Liver (tissue), 9 donors: ENCODE results near the gene SHTN1. TPM values are rescaled to one million over a fixed set of nuclear protein-coding genes. Genes with fewer than 3 reads are reported as not detected.

Source experiments
- DNase-seq: peaks from one replicate; pipeline ENCODE4 v3.0.0-alpha.2; 2017; ENCODE audit warnings: low spot score
- H3K27ac ChIP-seq, 2 donors: one replicate each; pipeline ENCODE4 v1.7.0; 2013; ENCODE audit warnings: inconsistent platforms in 2 of 2, low read length in 2 of 2, control low read depth in 1 of 2, low read depth in 1 of 2, mild to moderate bottlenecking in 1 of 2
- H3K27me3 ChIP-seq, 4 donors: one replicate each; pipeline versions ENCODE4 v1.6.1 to v1.7.0; 2013; ENCODE audit warnings: low read length in 3 of 4, inconsistent platforms in 1 of 4, mild to moderate bottlenecking in 1 of 4, moderate library complexity in 1 of 4; ENCODE audit not compliant: control insufficient read depth in 4 of 4, insufficient read depth in 4 of 4
- H3K36me3 ChIP-seq, 4 donors: one replicate each; pipeline versions ENCODE4 v1.6.1 to v1.7.0; 2013; ENCODE audit warnings: low read length in 3 of 4, mild to moderate bottlenecking in 3 of 4, low read depth in 1 of 4, moderate library complexity in 1 of 4; ENCODE audit not compliant: control insufficient read depth in 4 of 4, insufficient read depth in 3 of 4
- H3K4me1 ChIP-seq, 4 donors: one replicate each; pipeline versions ENCODE4 v1.6.1 to v1.7.0; 2013; ENCODE audit warnings: low read length in 3 of 4, mild to moderate bottlenecking in 3 of 4, moderate library complexity in 1 of 4; ENCODE audit not compliant: control insufficient read depth in 4 of 4, insufficient read depth in 4 of 4
- H3K4me3 ChIP-seq, 3 donors: one replicate each; pipeline versions ENCODE4 v1.6.1 to v1.7.0; 2013; ENCODE audit warnings: low read length in 3 of 3, control low read depth in 1 of 3, low read depth in 1 of 3, mild to moderate bottlenecking in 1 of 3
- H3K9ac ChIP-seq, 2 donors: one replicate each; pipeline ENCODE4 v1.7.0; 2013; ENCODE audit warnings: low read length in 2 of 2, mild to moderate bottlenecking in 2 of 2, moderate library complexity in 2 of 2, control low read depth in 1 of 2, low read depth in 1 of 2
- H3K9me3 ChIP-seq, 4 donors: one replicate each; pipeline versions ENCODE4 v1.6.1 to v1.7.0; 2013; ENCODE audit warnings: low read length in 3 of 4; ENCODE audit not compliant: control insufficient read depth in 4 of 4
- EGR1 ChIP-seq, 2 donors: IDR thresholded peaks; 2 replicates each; pipeline ENCODE4 v1.6.1; 2016 to 2018; ENCODE audit warnings: antibody characterized with exemption in 2 of 2, low read depth in 2 of 2
- FOXA1 ChIP-seq: IDR thresholded peaks from 2 replicates; pipeline ENCODE4 v1.6.1; 2016; ENCODE audit warnings: antibody characterized with exemption
- FOXA2 ChIP-seq: IDR thresholded peaks from 2 replicates; pipeline ENCODE4 v1.6.1; 2016; ENCODE audit warnings: antibody characterized with exemption
- GABPA ChIP-seq, 2 donors: IDR thresholded peaks in 1 of 2; conservative IDR thresholded peaks in 1 of 2; 2 replicates each; pipeline ENCODE4 v1.6.1; 2016; ENCODE audit warnings: antibody characterized with exemption in 2 of 2, mild to moderate bottlenecking in 1 of 2, moderate library complexity in 1 of 2
- HNF4G ChIP-seq: IDR thresholded peaks from 2 replicates; pipeline ENCODE4 v1.6.1; 2016; ENCODE audit warnings: antibody characterized with exemption
- RAD21 ChIP-seq, 2 donors: IDR thresholded peaks; 2 replicates each; pipeline ENCODE4 v1.6.1; 2016; ENCODE audit warnings: antibody characterized with exemption in 2 of 2, mild to moderate bottlenecking in 2 of 2
- RXRA ChIP-seq, 2 donors: IDR thresholded peaks; 2 replicates each; pipeline ENCODE4 v1.6.1; 2017 to 2018; ENCODE audit warnings: antibody characterized with exemption in 2 of 2, mild to moderate bottlenecking in 1 of 2
- SP1 ChIP-seq: IDR thresholded peaks from 2 replicates; pipeline ENCODE4 v1.6.1; 2018; ENCODE audit warnings: antibody characterized with exemption, mild to moderate bottlenecking
- YY1 ChIP-seq: IDR thresholded peaks from 2 replicates; pipeline ENCODE4 v1.6.1; 2016; ENCODE audit warnings: antibody characterized with exemption, mild to moderate bottlenecking
- WGBS: extraction: QIAGEN DNeasy Blood & Tissue Kit; methylation state at CpG from one replicate; pipeline ENCODE4 v1.1.7; 2013; 5-methylcytosine and 5-hydroxymethylcytosine counted together
- polyA plus RNA-seq, 2 donors: library from polyadenylated mRNA; stranded (reverse) in 1 of 2; unstranded in 1 of 2; fragments of 200-250 nt in 1 of 2; fragments of >200 nt in 1 of 2; fragmentation: Nextera tagmentation in 1 of 2; extraction: Ambion mirVana in 1 of 2; gene quantifications; one replicate each; pipeline versions ENCODE4 v1.2.1 to v1.2.3, GENCODE V29; 2013 to 2015
- total RNA-seq, 2 donors: library from RNA; depleted of rRNA; stranded (reverse); fragments of >200 nt; gene quantifications; one replicate each; pipeline ENCODE4 v1.2.3, GENCODE V29; 2014
- TF ChIP-seq, protein P1 (sequence below): IDR thresholded peaks from 2 replicates; pipeline ENCODE4 v1.6.1; 2016; ENCODE audit warnings: antibody characterized with exemption
- TF ChIP-seq, protein P2 (sequence below): fragments of 150-350 bp; IDR thresholded peaks from 2 replicates; pipeline ENCODE4 v1.5.1; 2017; ENCODE audit warnings: improper control_type of control experiment, low read depth, low read length; ENCODE audit not compliant: missing input control
- TF ChIP-seq, protein P3 (sequence below): IDR thresholded peaks from 2 replicates; pipeline ENCODE4 v1.6.1; 2016; ENCODE audit warnings: antibody characterized with exemption, mild to moderate bottlenecking
- donor health status: healthy.
- donor health status: healthy.
- donor health status: healthy.
- donor health status: healthy.
- donor health status: healthy.

SHTN1 gene
- total and polyA plus RNA-seq, 4 donors, result 3.2 to 11.7 (median 10.3) TPM

DNA sequence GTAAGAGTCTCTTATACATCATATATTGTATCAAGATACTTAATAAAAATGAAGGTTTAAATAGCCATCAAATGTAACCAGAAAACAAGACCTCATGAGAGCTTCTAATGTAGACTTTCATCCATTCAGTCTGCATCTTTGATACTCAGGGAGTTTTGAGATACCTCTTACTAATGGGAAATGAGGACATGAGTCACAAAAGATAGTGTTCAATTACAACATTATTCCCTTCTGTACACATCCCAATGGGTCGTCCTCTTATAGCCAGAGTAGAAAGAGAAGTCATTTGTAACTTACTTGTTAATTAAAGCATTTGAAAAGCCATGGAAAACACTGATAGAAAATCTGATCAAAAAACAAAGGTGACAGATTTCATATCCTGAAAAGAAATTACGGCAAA, 19.4 kb downstream of the SHTN1 start:
- Histone ChIP-seq H3K9me3 (no peaks in the 10 kb centered on the region), H3K36me3 (no peaks in the 10 kb centered on the region), H3K9ac (no peak overlapping the region), H3K4me1 (no peaks in the 10 kb centered on the region), H3K27me3 (no peaks in the 10 kb centered on the region), H3K27ac (no peak overlapping the region), H3K4me3 (no peak overlapping the region)
- no peak for TF ChIP-seq YY1
- TF ChIP-seq, protein P1, sequence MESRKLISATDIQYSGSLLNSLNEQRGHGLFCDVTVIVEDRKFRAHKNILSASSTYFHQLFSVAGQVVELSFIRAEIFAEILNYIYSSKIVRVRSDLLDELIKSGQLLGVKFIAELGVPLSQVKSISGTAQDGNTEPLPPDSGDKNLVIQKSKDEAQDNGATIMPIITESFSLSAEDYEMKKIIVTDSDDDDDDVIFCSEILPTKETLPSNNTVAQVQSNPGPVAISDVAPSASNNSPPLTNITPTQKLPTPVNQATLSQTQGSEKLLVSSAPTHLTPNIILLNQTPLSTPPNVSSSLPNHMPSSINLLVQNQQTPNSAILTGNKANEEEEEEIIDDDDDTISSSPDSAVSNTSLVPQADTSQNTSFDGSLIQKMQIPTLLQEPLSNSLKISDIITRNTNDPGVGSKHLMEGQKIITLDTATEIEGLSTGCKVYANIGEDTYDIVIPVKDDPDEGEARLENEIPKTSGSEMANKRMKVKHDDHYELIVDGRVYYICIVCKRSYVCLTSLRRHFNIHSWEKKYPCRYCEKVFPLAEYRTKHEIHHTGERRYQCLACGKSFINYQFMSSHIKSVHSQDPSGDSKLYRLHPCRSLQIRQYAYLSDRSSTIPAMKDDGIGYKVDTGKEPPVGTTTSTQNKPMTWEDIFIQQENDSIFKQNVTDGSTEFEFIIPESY, result no peak
- no peak for TF ChIP-seq RAD21 (IDR thresholded peaks at IDR 0.05)
- TF ChIP-seq SP1, result no peak
- 92% methylated on average over 2 of the region's 2 CpGs for WGBS
- no peak for DNase-seq

DNA sequence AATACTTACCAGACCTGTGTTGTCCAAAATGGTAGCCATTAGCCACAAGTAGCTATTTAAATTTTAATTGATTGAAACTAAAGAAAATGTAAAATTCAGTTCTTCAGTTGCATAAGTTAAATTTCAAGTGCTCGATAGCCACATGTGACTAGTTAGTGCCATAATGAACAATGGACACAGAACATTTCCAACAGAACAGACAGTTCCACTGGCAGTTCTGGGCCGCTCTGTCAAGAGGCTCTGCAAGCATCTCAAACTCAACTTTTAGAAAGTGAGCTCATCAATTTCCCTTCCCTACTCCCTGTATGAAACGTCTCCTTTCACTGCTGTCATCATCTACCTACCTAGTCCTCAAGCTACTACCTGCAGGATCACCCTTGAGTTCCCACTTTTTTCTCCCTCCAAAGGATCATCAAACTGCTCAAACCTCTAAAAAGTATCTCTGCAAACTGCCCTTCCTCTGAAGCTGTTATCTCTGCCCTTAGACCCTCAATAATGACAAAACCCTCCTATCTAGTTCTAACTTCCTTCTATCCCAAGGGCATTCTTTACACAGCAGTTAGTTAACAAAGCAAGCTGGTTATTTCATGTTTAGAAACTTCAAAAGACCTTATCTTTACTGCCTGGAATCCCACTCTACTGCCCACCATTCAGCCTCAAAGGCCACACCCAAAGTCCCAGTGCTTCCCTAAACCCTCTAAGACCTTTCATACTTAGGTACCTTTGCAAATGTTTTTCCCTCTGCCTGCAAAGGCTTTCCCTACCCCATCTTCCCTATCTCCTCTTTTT, 20.6 kb downstream of the SHTN1 start:
- TF ChIP-seq RXRA (IDR thresholded peaks at IDR 0.05), result no peak
- TF ChIP-seq HNF4G, result no peak
- TF ChIP-seq, protein P2, sequence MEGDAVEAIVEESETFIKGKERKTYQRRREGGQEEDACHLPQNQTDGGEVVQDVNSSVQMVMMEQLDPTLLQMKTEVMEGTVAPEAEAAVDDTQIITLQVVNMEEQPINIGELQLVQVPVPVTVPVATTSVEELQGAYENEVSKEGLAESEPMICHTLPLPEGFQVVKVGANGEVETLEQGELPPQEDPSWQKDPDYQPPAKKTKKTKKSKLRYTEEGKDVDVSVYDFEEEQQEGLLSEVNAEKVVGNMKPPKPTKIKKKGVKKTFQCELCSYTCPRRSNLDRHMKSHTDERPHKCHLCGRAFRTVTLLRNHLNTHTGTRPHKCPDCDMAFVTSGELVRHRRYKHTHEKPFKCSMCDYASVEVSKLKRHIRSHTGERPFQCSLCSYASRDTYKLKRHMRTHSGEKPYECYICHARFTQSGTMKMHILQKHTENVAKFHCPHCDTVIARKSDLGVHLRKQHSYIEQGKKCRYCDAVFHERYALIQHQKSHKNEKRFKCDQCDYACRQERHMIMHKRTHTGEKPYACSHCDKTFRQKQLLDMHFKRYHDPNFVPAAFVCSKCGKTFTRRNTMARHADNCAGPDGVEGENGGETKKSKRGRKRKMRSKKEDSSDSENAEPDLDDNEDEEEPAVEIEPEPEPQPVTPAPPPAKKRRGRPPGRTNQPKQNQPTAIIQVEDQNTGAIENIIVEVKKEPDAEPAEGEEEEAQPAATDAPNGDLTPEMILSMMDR, result no peak
- TF ChIP-seq GABPA (IDR thresholded peaks at IDR 0.05 in 1 of 2, conservative IDR thresholded peaks at IDR 0.05 in 1 of 2), result no peak
- TF ChIP-seq YY1, result no peak
- TF ChIP-seq, protein P3, sequence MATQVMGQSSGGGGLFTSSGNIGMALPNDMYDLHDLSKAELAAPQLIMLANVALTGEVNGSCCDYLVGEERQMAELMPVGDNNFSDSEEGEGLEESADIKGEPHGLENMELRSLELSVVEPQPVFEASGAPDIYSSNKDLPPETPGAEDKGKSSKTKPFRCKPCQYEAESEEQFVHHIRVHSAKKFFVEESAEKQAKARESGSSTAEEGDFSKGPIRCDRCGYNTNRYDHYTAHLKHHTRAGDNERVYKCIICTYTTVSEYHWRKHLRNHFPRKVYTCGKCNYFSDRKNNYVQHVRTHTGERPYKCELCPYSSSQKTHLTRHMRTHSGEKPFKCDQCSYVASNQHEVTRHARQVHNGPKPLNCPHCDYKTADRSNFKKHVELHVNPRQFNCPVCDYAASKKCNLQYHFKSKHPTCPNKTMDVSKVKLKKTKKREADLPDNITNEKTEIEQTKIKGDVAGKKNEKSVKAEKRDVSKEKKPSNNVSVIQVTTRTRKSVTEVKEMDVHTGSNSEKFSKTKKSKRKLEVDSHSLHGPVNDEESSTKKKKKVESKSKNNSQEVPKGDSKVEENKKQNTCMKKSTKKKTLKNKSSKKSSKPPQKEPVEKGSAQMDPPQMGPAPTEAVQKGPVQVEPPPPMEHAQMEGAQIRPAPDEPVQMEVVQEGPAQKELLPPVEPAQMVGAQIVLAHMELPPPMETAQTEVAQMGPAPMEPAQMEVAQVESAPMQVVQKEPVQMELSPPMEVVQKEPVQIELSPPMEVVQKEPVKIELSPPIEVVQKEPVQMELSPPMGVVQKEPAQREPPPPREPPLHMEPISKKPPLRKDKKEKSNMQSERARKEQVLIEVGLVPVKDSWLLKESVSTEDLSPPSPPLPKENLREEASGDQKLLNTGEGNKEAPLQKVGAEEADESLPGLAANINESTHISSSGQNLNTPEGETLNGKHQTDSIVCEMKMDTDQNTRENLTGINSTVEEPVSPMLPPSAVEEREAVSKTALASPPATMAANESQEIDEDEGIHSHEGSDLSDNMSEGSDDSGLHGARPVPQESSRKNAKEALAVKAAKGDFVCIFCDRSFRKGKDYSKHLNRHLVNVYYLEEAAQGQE, result no peak
- TF ChIP-seq, protein P1, result no peak
- no peak for TF ChIP-seq EGR1 (IDR thresholded peaks at IDR 0.05; ENCODE audit: low read depth in 2 of 2)
- no peak for TF ChIP-seq FOXA2
- no peak for TF ChIP-seq FOXA1
- Histone ChIP-seq H3K4me1 (no peaks in the 10 kb centered on the region), H3K9me3 (no peaks in the 10 kb centered on the region), H3K27ac (no peak overlapping the region), H3K36me3 (no peaks in the 10 kb centered on the region), H3K4me3 (no peak overlapping the region), H3K27me3 (no peaks in the 10 kb centered on the region), H3K9ac (no peak overlapping the region)
- DNase-seq, result no peak
- 89% methylated on average over 3 of the region's 3 CpGs for WGBS
